Prostate gland (tissue), 2 donors: ENCODE results near the gene NMNAT3. TPM values are rescaled to one million over a fixed set of nuclear protein-coding genes. Genes with fewer than 3 reads are reported as not detected.

ENCODE experiments used
- DNase-seq: peaks from one replicate; pipeline ENCODE4 v3.0.0-alpha.2; 2019; ENCODE audit warnings: low spot score
- H3K27ac ChIP-seq, 2 donors: fragments of 200-600 bp; sonication (generic); 2 replicates each; pipeline ENCODE4 v1.5.1; 2017 to 2019
- H3K27me3 ChIP-seq: fragments of 200-600 bp; sonication (generic); replicated peaks from 2 replicates; pipeline ENCODE4 v1.5.1; 2019; ENCODE audit not compliant: insufficient read depth
- H3K36me3 ChIP-seq, 2 donors: fragments of 200-600 bp; sonication (generic); 1 replicate in 1 of 2; 2 replicates in 1 of 2; pipeline versions ENCODE4 v1.5.1 to v1.8.1; 2017 to 2019
- H3K4me1 ChIP-seq: fragments of 200-600 bp; sonication (generic); replicated peaks from 2 replicates; pipeline ENCODE4 v1.5.1; 2019
- H3K4me3 ChIP-seq, 2 donors: fragments of 200-600 bp; sonication (generic); 2 replicates each; pipeline ENCODE4 v1.5.1; 2017 to 2019
- H3K9me3 ChIP-seq: fragments of 200-600 bp; sonication (generic); 2 replicates; pipeline ENCODE4 v1.5.1; 2017
- CTCF ChIP-seq, 4 experiments: fragments of 200-600 bp in 2 of 4; fragments of 450-650 bp in 2 of 4; sonication (generic) in 2 of 4; IDR thresholded peaks; 1 replicate in 3 of 4; 2 replicates in 1 of 4; pipeline ENCODE4 v1.5.1; 2016 to 2019; ENCODE audit warnings: antibody characterized with exemption in 4 of 4, mild to moderate bottlenecking in 2 of 4, moderate library complexity in 2 of 4
- POLR2A ChIP-seq: fragments of 450-650 bp; IDR thresholded peaks from one replicate; pipeline ENCODE4 v1.6.1; 2016; ENCODE audit warnings: antibody characterized with exemption, mild to moderate bottlenecking
- POLR2AphosphoS5 ChIP-seq: sonication (generic); formaldehyde crosslinking; IDR thresholded peaks from one replicate; pipeline ENCODE4 v1.6.1; 2017; ENCODE audit warnings: antibody characterized with exemption
- WGBS: methylation state at CpG from one replicate; pipeline ENCODE4 v1.1.5; 2018; 5-methylcytosine and 5-hydroxymethylcytosine counted together
- intact Hi-C: fragments of 100-400 bp; cut with DNase I; formaldehyde crosslinking; loops from one replicate; pipeline ENCODE4 v1.14.2; 2022
- total RNA-seq, 2 donors: library from RNA; depleted of rRNA; stranded (reverse); fragments of >200 nt; gene quantifications; one replicate each; pipeline ENCODE4 v1.1.0, GENCODE V29; 2016

NMNAT3 gene
- total RNA-seq, 2 donors from 2014 or later, result 11.9 to 15.6 TPM

- Histone ChIP-seq H3K27me3 (no peaks in the 10 kb centered on the region), H3K9me3 (no peaks in the 10 kb centered on the region), H3K4me3 (no peak overlapping the region), H3K4me1 (no peaks in the 10 kb centered on the region), H3K36me3 (no peaks in the 10 kb centered on the region), H3K27ac (no peak overlapping the region)
- no peak for DNase-seq
- intact Hi-C loops, result no loop called here
- WGBS, result 51% methylated on average over 1 of the region's 1 CpG
- TF ChIP-seq POLR2AphosphoS5 (no peak), CTCF (IDR thresholded peaks at IDR 0.05) (no peak), POLR2A (no peak)
Measured at GRCh38 chr3:139660269-139660668, 17.5 kb downstream of the NMNAT3 start.

- no peaks in the 10 kb centered on the region for H3K9me3 ChIP-seq
- H3K27me3 ChIP-seq, result no peaks in the 10 kb centered on the region
- H3K27ac ChIP-seq, result no peak overlapping the region
- DNase-seq, result no peak
- intact Hi-C loops, result no loop called here
- no peaks in the 10 kb centered on the region for H3K4me1 ChIP-seq
- TF ChIP-seq POLR2AphosphoS5 (no peak), CTCF (IDR thresholded peaks at IDR 0.05) (no peak), POLR2A (no peak)
- WGBS, result 82% methylated on average over 4 of the region's 4 CpGs
- H3K4me3 ChIP-seq, result no peak overlapping the region
- no peaks in the 10 kb centered on the region for H3K36me3 ChIP-seq
Measured at GRCh38 chr3:139659511-139659910, 18.3 kb downstream of the NMNAT3 start.

GRCh38 chr3:139657936-139658335 lies 19.8 kb downstream of the NMNAT3 start:
- TF ChIP-seq POLR2A (no peak), POLR2AphosphoS5 (no peak), CTCF (IDR thresholded peaks at IDR 0.05) (no peak)
- Histone ChIP-seq H3K36me3 (no peaks in the 10 kb centered on the region), H3K27ac (no peak overlapping the region), H3K4me3 (no peak overlapping the region), H3K4me1 (no peaks in the 10 kb centered on the region), H3K27me3 (no peaks in the 10 kb centered on the region), H3K9me3 (no peaks in the 10 kb centered on the region)
- WGBS, result 95% methylated on average over 3 of the region's 3 CpGs
- intact Hi-C loops, result no loop called here
- DNase-seq, result no peak

- Histone ChIP-seq H3K4me3 (no peak overlapping the region), H3K27ac (no peak overlapping the region), H3K9me3 (no peaks in the 10 kb centered on the region), H3K4me1 (no peaks in the 10 kb centered on the region), H3K27me3 (no peaks in the 10 kb centered on the region), H3K36me3 (no peaks in the 10 kb centered on the region)
- intact Hi-C loops, result no loop called here
- no peak for DNase-seq
- TF ChIP-seq POLR2AphosphoS5, result no peak
- no peak for TF ChIP-seq POLR2A
- TF ChIP-seq CTCF (IDR thresholded peaks at IDR 0.05), result no peak
- WGBS, result 96% methylated on average over 3 of the region's 3 CpGs
Measured at GRCh38 chr3:139657434-139657833, 20.3 kb downstream of the NMNAT3 start.

GRCh38 chr3:139655909-139656595 lies 21.7 kb downstream of the NMNAT3 start:
- no peak for DNase-seq

More at GRCh38 chr3:139655909-139656595, 21.7 kb downstream of the NMNAT3 start:
- H3K4me1 ChIP-seq, result no peaks in the 10 kb centered on the region
- H3K9me3 ChIP-seq, result no peaks in the 10 kb centered on the region
- H3K27me3 ChIP-seq, result no peaks in the 10 kb centered on the region
- no peak overlapping the region for H3K27ac ChIP-seq
- H3K4me3 ChIP-seq, result no peak overlapping the region
- TF ChIP-seq POLR2AphosphoS5, result no peak
- no peak for TF ChIP-seq POLR2A
- no peak for TF ChIP-seq CTCF (IDR thresholded peaks at IDR 0.05)
- H3K36me3 ChIP-seq, result no peaks in the 10 kb centered on the region
- 55% methylated on average over 4 of the region's 4 CpGs for WGBS
- intact Hi-C loops, result no loop called here
